ENCODE results near the gene PDE12. TPM values are rescaled to one million over a fixed set of nuclear protein-coding genes. Genes with fewer than 3 reads are reported as not detected.
A peak's percentile ranks its signal among the peaks of the same experiment; 100 is the strongest.

Gene PDE12
- total RNA-seq, 2 experiments from 2014 or later: 30.3 to 36.5 TPM

- ATAC-seq (no peak), DNase-seq (no peak)
- H3K4me3 Mint-ChIP-seq: no peak overlapping the region
- H3K36me3 Mint-ChIP-seq: peaks cover 45% of the 10 kb centered on the region
- no peaks in the 10 kb centered on the region for H3K9me3 Mint-ChIP-seq (ENCODE audit: low read depth)
- H3K27me3 Mint-ChIP-seq: no peaks in the 10 kb centered on the region
- CTCF ChIA-PET: interaction anchor here (0.7 kb wide), 1 partner anchor 826 kb away, joined by 3 read pairs; no protein-coding TSS in a partner anchor
- no peak overlapping the region for H3K27ac Mint-ChIP-seq
- H3K4me1 Mint-ChIP-seq: no peaks in the 10 kb centered on the region
These were observed 13.9 kb downstream of the PDE12 start for GRCh38 chr3:57569859-57570450.

- Mint-ChIP-seq H3K27ac (no peak overlapping the region), H3K4me1 (peaks cover 1% of the 10 kb centered on the region), H3K4me3 (no peak overlapping the region), H3K27me3 (no peaks in the 10 kb centered on the region), H3K9me3 (ENCODE audit: low read depth) (no peaks in the 10 kb centered on the region), H3K36me3 (peaks cover 50% of the 10 kb centered on the region)
- CTCF ChIA-PET: no interaction called here
- no peak for ATAC-seq
- no peak for DNase-seq
These were observed 14.8 kb downstream of the PDE12 start for GRCh38 chr3:57570878-57571277.

GRCh38 chr3:57572096-57572495, 16.0 kb downstream of the PDE12 start:
- DNase-seq (no peak), ATAC-seq (no peak)
- peaks cover 51% of the 10 kb centered on the region for H3K36me3 Mint-ChIP-seq
- H3K4me1 Mint-ChIP-seq: peaks cover 7% of the 10 kb centered on the region
- no peaks in the 10 kb centered on the region for H3K9me3 Mint-ChIP-seq (ENCODE audit: low read depth)
- peak overlapping the region; percentile 24 for H3K27ac Mint-ChIP-seq
- H3K27me3 Mint-ChIP-seq: no peaks in the 10 kb centered on the region
- CTCF ChIA-PET: no interaction called here
- no peak overlapping the region for H3K4me3 Mint-ChIP-seq

- Mint-ChIP-seq H3K36me3 (peaks cover 54% of the 10 kb centered on the region), H3K4me1 (peaks cover 9% of the 10 kb centered on the region), H3K9me3 (ENCODE audit: low read depth) (no peaks in the 10 kb centered on the region), H3K4me3 (no peak overlapping the region), H3K27me3 (no peaks in the 10 kb centered on the region), H3K27ac (peak overlapping the region; percentile 35)
- DNase-seq: no peak
- no peak for ATAC-seq
- CTCF ChIA-PET: no interaction called here
These were observed 20.0 kb downstream of the PDE12 start for GRCh38 chr3:57575966-57576626.

- no peak for DNase-seq
- peaks cover 45% of the 10 kb centered on the region for H3K36me3 Mint-ChIP-seq
- peaks cover 11% of the 10 kb centered on the region for H3K4me1 Mint-ChIP-seq
- CTCF ChIA-PET: interaction anchor here (1.8 kb wide), 1 partner anchor 10 kb away, joined by 6 read pairs; no protein-coding TSS in a partner anchor
- ATAC-seq: no peak
- H3K27me3 Mint-ChIP-seq: no peaks in the 10 kb centered on the region
- no peak overlapping the region for H3K27ac Mint-ChIP-seq
- no peak overlapping the region for H3K4me3 Mint-ChIP-seq
- H3K9me3 Mint-ChIP-seq (ENCODE audit: low read depth): no peaks in the 10 kb centered on the region
These were observed 21.7 kb downstream of the PDE12 start for GRCh38 chr3:57577801-57578200.

GRCh38 chr3:57582474-57583168, 26.5 kb downstream of the PDE12 start:
- CTCF ChIA-PET: interaction anchor here (1.9 kb wide), 1 partner anchor 26 kb away, joined by 5 read pairs; no protein-coding TSS in a partner anchor
- DNase-seq (no peak), ATAC-seq (peak; percentile 30)
- Mint-ChIP-seq H3K27me3 (no peaks in the 10 kb centered on the region), H3K4me1 (peaks cover 15% of the 10 kb centered on the region), H3K4me3 (no peak overlapping the region), H3K27ac (no peak overlapping the region), H3K36me3 (peaks cover 25% of the 10 kb centered on the region), H3K9me3 (ENCODE audit: low read depth) (no peaks in the 10 kb centered on the region)

- no peak overlapping the region for H3K27ac Mint-ChIP-seq
- DNase-seq (no peak), ATAC-seq (no peak)
- H3K9me3 Mint-ChIP-seq (ENCODE audit: low read depth): no peaks in the 10 kb centered on the region
- H3K27me3 Mint-ChIP-seq: no peaks in the 10 kb centered on the region
- peaks cover 16% of the 10 kb centered on the region for H3K4me1 Mint-ChIP-seq
- no peak overlapping the region for H3K4me3 Mint-ChIP-seq
- CTCF ChIA-PET: no interaction called here
- H3K36me3 Mint-ChIP-seq: peaks cover 20% of the 10 kb centered on the region
These were observed 27.5 kb downstream of the PDE12 start for GRCh38 chr3:57583544-57583943.

GRCh38 chr3:57586778-57587177, 30.7 kb downstream of the PDE12 start:
- ATAC-seq: no peak
- CTCF ChIA-PET: no interaction called here
- no peaks in the 10 kb centered on the region for H3K9me3 Mint-ChIP-seq (ENCODE audit: low read depth)

GRCh38 chr3:57587905-57588304, 31.8 kb downstream of the PDE12 start:
- no peak for ATAC-seq
- no peak for DNase-seq
- CTCF ChIA-PET: no interaction called here
- no peaks in the 10 kb centered on the region for H3K27me3 Mint-ChIP-seq
- H3K4me1 Mint-ChIP-seq: peaks cover 25% of the 10 kb centered on the region
- H3K4me3 Mint-ChIP-seq: no peak overlapping the region
- H3K36me3 Mint-ChIP-seq: peaks cover 26% of the 10 kb centered on the region
- H3K9me3 Mint-ChIP-seq (ENCODE audit: low read depth): no peaks in the 10 kb centered on the region
- no peak overlapping the region for H3K27ac Mint-ChIP-seq

More at GRCh38 chr3:57586778-57587177, 30.7 kb downstream of the PDE12 start:
- Mint-ChIP-seq H3K4me1 (peaks cover 21% of the 10 kb centered on the region), H3K36me3 (peaks cover 26% of the 10 kb centered on the region), H3K27ac (peak overlapping the region; percentile 28), H3K4me3 (no peak overlapping the region), H3K27me3 (no peaks in the 10 kb centered on the region)
- no peak for DNase-seq

- ATAC-seq (no peak), DNase-seq (no peak)
- Mint-ChIP-seq H3K36me3 (peaks cover 19% of the 10 kb centered on the region), H3K27ac (no peak overlapping the region), H3K4me1 (peaks cover 33% of the 10 kb centered on the region), H3K9me3 (ENCODE audit: low read depth) (no peaks in the 10 kb centered on the region), H3K4me3 (no peak overlapping the region), H3K27me3 (no peaks in the 10 kb centered on the region)
- CTCF ChIA-PET: no interaction called here
These were observed 36.2 kb downstream of the PDE12 start for GRCh38 chr3:57592306-57592705.

GRCh38 chr3:57594144-57594543, 38.1 kb downstream of the PDE12 start:
- CTCF ChIA-PET: interaction anchor here (1.0 to 1.3 kb wide), 4 partner anchors 14 to 38 kb away, joined by 3 to 4 read pairs (median 3); partner anchors contain the start of gene PDE12
- ATAC-seq (no peak), DNase-seq (no peak)
- Mint-ChIP-seq H3K27me3 (no peaks in the 10 kb centered on the region), H3K36me3 (peaks cover 20% of the 10 kb centered on the region), H3K4me3 (no peak overlapping the region), H3K27ac (no peak overlapping the region), H3K9me3 (ENCODE audit: low read depth) (no peaks in the 10 kb centered on the region), H3K4me1 (peaks cover 36% of the 10 kb centered on the region)

GRCh38 chr3:57594576-57594975, 38.5 kb downstream of the PDE12 start:
- ATAC-seq: no peak
- Mint-ChIP-seq H3K27ac (no peak overlapping the region), H3K4me1 (peaks cover 39% of the 10 kb centered on the region), H3K4me3 (peak overlapping the region; percentile 2), H3K27me3 (no peaks in the 10 kb centered on the region), H3K36me3 (peaks cover 20% of the 10 kb centered on the region), H3K9me3 (ENCODE audit: low read depth) (no peaks in the 10 kb centered on the region)
- DNase-seq: no peak
- CTCF ChIA-PET: interaction anchor here (1.0 to 1.3 kb wide), 4 partner anchors 14 to 38 kb away, joined by 3 to 4 read pairs (median 3); partner anchors contain the start of gene PDE12

- Mint-ChIP-seq H3K9me3 (ENCODE audit: low read depth) (no peaks in the 10 kb centered on the region), H3K4me3 (peak overlapping the region; percentile 92), H3K27me3 (no peaks in the 10 kb centered on the region), H3K4me1 (peaks cover 36% of the 10 kb centered on the region), H3K27ac (peak overlapping the region; percentile 98), H3K36me3 (peaks cover 15% of the 10 kb centered on the region)
- DNase-seq (peak; percentile 83), ATAC-seq (peak; percentile 6)
- CTCF ChIA-PET: interaction anchor here (1.1 to 2.8 kb wide), 4 partner anchors 41 to 199 kb away, joined by 4 to 18 read pairs (median 7); partner anchors contain the start of genes PDE12 and SLMAP
These were observed 40.5 kb downstream of the PDE12 start for GRCh38 chr3:57596495-57597126.

All from activated CD8-positive, alpha-beta memory T cell treated with anti-CD3 and anti-CD28 coated beads, Interleukin-2, amount 10 ng/mL, durations not matched to agents 7 days and 5 days (primary cell).